ENCODE results near the gene DNASE1L2.

Gene DNASE1L2

GRCh38 chr16:2287916-2288547, 51.8 kb downstream of the DNASE1L2 start:
- DNase-seq (ENCODE audit: low spot score): no peak
